MM.1S (cell line): Measurements from ENCODE around the gene CTNNA1.

Source experiments
- DNase-seq: peaks from one replicate; pipeline ENCODE4 v3.0.0-alpha.2; 2015
- H2AFZ ChIP-seq: fragments of 300-600 bp; sonication (generic); 2 replicates; pipeline ENCODE4 v1.6.0; 2016; ENCODE audit warnings: antibody characterized with exemption, low read length
- H3F3A ChIP-seq: fragments of 300-600 bp; sonication (generic); 2 replicates; pipeline ENCODE4 v1.6.1; 2016; ENCODE audit warnings: mild to moderate bottlenecking, antibody characterized with exemption, low read length, moderate library complexity, mixed read lengths; ENCODE audit not compliant: insufficient read depth
- H3K27ac ChIP-seq: fragments of 300-600 bp; sonication (generic); 2 replicates; pipeline ENCODE4 v1.5.1; 2016; ENCODE audit warnings: mild to moderate bottlenecking, low read length
- H3K27me3 ChIP-seq: fragments of 300-600 bp; sonication (generic); replicated peaks from 2 replicates; pipeline ENCODE4 v1.6.0; 2016; ENCODE audit warnings: low read length; ENCODE audit not compliant: insufficient read depth
- H3K36me3 ChIP-seq: fragments of 300-600 bp; sonication (generic); replicated peaks from 2 replicates; pipeline ENCODE4 v1.6.1; 2016; ENCODE audit warnings: mild to moderate bottlenecking, low read length, mixed read lengths; ENCODE audit not compliant: insufficient read depth
- H3K4me1 ChIP-seq: fragments of 300-600 bp; sonication (generic); 2 replicates; pipeline ENCODE4 v1.6.1; 2016; ENCODE audit warnings: low read length, mixed read lengths
- H3K4me2 ChIP-seq: fragments of 300-600 bp; sonication (generic); 2 replicates; pipeline ENCODE4 v1.6.0; 2016; ENCODE audit warnings: low read depth, low read length
- H3K4me3 ChIP-seq: fragments of 300-600 bp; sonication (generic); 2 replicates; pipeline ENCODE4 v1.5.1; 2016; ENCODE audit warnings: low read length, mixed read lengths
- H3K79me2 ChIP-seq: fragments of 300-600 bp; sonication (generic); 2 replicates; pipeline ENCODE4 v1.6.1; 2016; ENCODE audit warnings: mixed run types, low read length, mixed read lengths
- H3K9ac ChIP-seq: fragments of 300-600 bp; sonication (generic); 2 replicates; pipeline ENCODE4 v1.6.1; 2016; ENCODE audit warnings: low read length, mixed read lengths
- H3K9me2 ChIP-seq: fragments of 300-600 bp; sonication (generic); replicated peaks from 2 replicates; pipeline ENCODE4 v1.6.1; 2016; ENCODE audit warnings: mild to moderate bottlenecking, low read length, mixed read lengths; ENCODE audit not compliant: insufficient read depth
- H3K9me3 ChIP-seq: fragments of 300-600 bp; sonication (generic); replicated peaks from 2 replicates; pipeline ENCODE4 v1.6.1; 2016; ENCODE audit warnings: mild to moderate bottlenecking, low read length, mixed read lengths; ENCODE audit not compliant: insufficient read depth
- H4K20me1 ChIP-seq: fragments of 300-600 bp; sonication (generic); 2 replicates; pipeline ENCODE4 v1.6.1; 2016; ENCODE audit warnings: mild to moderate bottlenecking, low read length, moderate library complexity, mixed read lengths; ENCODE audit not compliant: insufficient read depth
- EZH2 ChIP-seq: fragments of 300-600 bp; sonication (generic); optimal IDR thresholded peaks from 2 replicates; pipeline ENCODE3; 2017; ENCODE audit warnings: low read depth, mild to moderate bottlenecking, antibody characterized with exemption, low read length, mixed read lengths
- EZH2phosphoT487 ChIP-seq: fragments of 300-600 bp; sonication (generic); IDR thresholded peaks from 2 replicates; pipeline ENCODE4 v1.6.1; 2018; ENCODE audit warnings: antibody characterized with exemption, low read length
- TF ChIP-seq, protein P1 (sequence below): fragments of 300-600 bp; sonication (generic); IDR thresholded peaks from 2 replicates; pipeline ENCODE4 v1.5.1; 2016; ENCODE audit warnings: antibody characterized with exemption, low read length, mixed read lengths

Gene CTNNA1

DNA sequence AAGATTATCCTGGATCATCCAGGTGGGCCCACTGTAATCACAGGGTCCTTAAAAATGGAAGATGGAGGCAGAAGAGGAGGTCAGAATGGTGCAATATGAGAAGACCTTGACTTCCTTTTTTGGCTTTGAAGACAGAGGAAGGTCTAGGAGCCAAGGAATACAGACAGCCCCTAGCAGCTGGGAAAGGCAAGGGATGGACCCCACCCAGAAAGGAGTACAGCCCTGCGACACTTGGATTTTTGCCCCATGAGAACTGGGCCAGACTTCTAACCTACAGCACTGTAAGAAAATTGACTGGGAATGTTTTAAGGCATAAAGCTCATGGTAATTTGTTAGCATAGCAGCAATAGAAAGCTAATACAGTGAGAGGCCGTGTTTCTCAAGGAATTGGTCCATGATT, 188.8 kb downstream of the CTNNA1 start:
- no peak overlapping the region for H3K9ac ChIP-seq
- H3K36me3 ChIP-seq: no peaks in the 10 kb centered on the region
- no peak for DNase-seq
- TF ChIP-seq EZH2phosphoT487 (no peak), EZH2 (no peak)
- TF ChIP-seq, protein P1, sequence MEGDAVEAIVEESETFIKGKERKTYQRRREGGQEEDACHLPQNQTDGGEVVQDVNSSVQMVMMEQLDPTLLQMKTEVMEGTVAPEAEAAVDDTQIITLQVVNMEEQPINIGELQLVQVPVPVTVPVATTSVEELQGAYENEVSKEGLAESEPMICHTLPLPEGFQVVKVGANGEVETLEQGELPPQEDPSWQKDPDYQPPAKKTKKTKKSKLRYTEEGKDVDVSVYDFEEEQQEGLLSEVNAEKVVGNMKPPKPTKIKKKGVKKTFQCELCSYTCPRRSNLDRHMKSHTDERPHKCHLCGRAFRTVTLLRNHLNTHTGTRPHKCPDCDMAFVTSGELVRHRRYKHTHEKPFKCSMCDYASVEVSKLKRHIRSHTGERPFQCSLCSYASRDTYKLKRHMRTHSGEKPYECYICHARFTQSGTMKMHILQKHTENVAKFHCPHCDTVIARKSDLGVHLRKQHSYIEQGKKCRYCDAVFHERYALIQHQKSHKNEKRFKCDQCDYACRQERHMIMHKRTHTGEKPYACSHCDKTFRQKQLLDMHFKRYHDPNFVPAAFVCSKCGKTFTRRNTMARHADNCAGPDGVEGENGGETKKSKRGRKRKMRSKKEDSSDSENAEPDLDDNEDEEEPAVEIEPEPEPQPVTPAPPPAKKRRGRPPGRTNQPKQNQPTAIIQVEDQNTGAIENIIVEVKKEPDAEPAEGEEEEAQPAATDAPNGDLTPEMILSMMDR: no peak
- H3F3A ChIP-seq: no peaks in the 10 kb centered on the region
- H3K4me1 ChIP-seq: peaks cover 4% of the 10 kb centered on the region; the same call in 1 of the 2 replicates
- no peak overlapping the region for H2AFZ ChIP-seq
- no peak overlapping the region for H3K27ac ChIP-seq
- H3K79me2 ChIP-seq: no peaks in the 10 kb centered on the region
- no peaks in the 10 kb centered on the region for H4K20me1 ChIP-seq
- no peaks in the 10 kb centered on the region for H3K27me3 ChIP-seq
- no peak overlapping the region for H3K4me2 ChIP-seq
- no peaks in the 10 kb centered on the region; the same call in 1 of the 2 replicates for H3K9me2 ChIP-seq
- H3K4me3 ChIP-seq: no peak overlapping the region
- no peaks in the 10 kb centered on the region for H3K9me3 ChIP-seq

GRCh38 chr5:138942861-138943260, 189.6 kb downstream of the CTNNA1 start:
- H3K27me3 ChIP-seq: no peaks in the 10 kb centered on the region
- peaks cover 4% of the 10 kb centered on the region; the same call in 1 of the 2 replicates for H3K4me1 ChIP-seq
- H3K27ac ChIP-seq: no peak overlapping the region
- TF ChIP-seq EZH2phosphoT487: no peak
- TF ChIP-seq, protein P1: no peak
- TF ChIP-seq EZH2: no peak
- H2AFZ ChIP-seq: no peak overlapping the region
- no peaks in the 10 kb centered on the region for H3F3A ChIP-seq
- no peaks in the 10 kb centered on the region for H3K79me2 ChIP-seq
- no peak for DNase-seq
- H3K9me3 ChIP-seq: no peaks in the 10 kb centered on the region
- H3K4me2 ChIP-seq: no peak overlapping the region
- H3K9me2 ChIP-seq: no peaks in the 10 kb centered on the region; the same call in 1 of the 2 replicates
- no peak overlapping the region for H3K4me3 ChIP-seq
- H3K36me3 ChIP-seq: no peaks in the 10 kb centered on the region
- no peak overlapping the region for H3K9ac ChIP-seq
- no peaks in the 10 kb centered on the region for H4K20me1 ChIP-seq

DNA sequence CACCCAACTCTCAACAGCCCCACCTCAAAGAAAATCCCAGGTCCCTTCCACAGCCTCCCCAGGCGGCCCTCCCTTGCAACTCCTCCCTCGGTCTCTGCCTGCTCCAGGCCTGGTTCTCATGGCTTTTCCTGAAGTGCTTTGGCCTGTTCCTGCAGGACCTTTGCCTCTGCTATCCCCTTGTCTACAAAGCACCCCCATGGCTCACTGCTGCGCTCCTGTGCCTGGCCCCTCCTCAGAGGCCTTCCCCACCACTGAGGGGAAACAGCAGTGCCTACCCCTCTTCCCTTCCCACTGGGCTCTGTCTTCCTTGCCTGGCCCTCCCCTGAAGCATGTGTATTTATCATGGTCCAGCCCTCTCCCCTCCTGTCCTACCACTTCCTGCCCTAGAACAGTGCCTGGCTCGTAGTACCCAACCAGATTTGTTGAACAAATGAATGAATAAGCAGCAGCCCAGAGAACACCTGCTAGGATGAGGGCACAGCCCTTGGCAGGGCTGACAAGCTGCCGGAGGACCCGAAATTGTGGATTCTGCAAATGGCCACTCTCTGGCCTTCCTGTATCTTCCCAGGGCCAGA, 190.5 kb downstream of the CTNNA1 start:
- Histone ChIP-seq H3K9me2 (no peaks in the 10 kb centered on the region), H3K36me3 (no peaks in the 10 kb centered on the region), H4K20me1 (no peaks in the 10 kb centered on the region), H3F3A (no peaks in the 10 kb centered on the region), H3K4me1 (peaks cover 1% of the 10 kb centered on the region; the same call in 1 of the 2 replicates), H3K4me2 (no peak overlapping the region), H3K9ac (no peak overlapping the region), H3K27ac (no peak overlapping the region), H3K27me3 (no peaks in the 10 kb centered on the region), H3K79me2 (no peaks in the 10 kb centered on the region), H3K4me3 (no peak overlapping the region), H2AFZ (no peak overlapping the region), H3K9me3 (no peaks in the 10 kb centered on the region)
- TF ChIP-seq, protein P1: no peak
- TF ChIP-seq EZH2phosphoT487 (no peak), EZH2 (no peak)
- DNase-seq: no peak
